GM06990 (cell line): Measurements from ENCODE around the gene RWDD4.

Experiments used
- DNase-seq: peaks from one replicate; pipeline ENCODE4 v3.0.0-alpha.2; 2011; ENCODE audit not compliant: insufficient read length; ENCODE audit errors: extremely low read depth
- H3K27me3 ChIP-seq: replicated peaks from 2 replicates; pipeline ENCODE4 v1.6.0; 2011; ENCODE audit warnings: low read length; ENCODE audit not compliant: control insufficient read depth, insufficient read depth
- H3K36me3 ChIP-seq: 2 replicates; pipeline ENCODE4 v1.5.1; 2011; ENCODE audit warnings: low read length; ENCODE audit not compliant: control insufficient read depth, insufficient read depth
- H3K4me3 ChIP-seq: replicated peaks from 2 replicates; pipeline ENCODE4 v1.5.1; 2011; ENCODE audit warnings: low read depth, mild to moderate bottlenecking, control low read depth, low read length
- CTCF ChIP-seq: IDR thresholded peaks from 2 replicates; pipeline ENCODE4 v1.5.1; 2011; ENCODE audit warnings: low read length, control low read depth, mild to moderate bottlenecking, inconsistent platforms; ENCODE audit not compliant: insufficient read depth, poor library complexity, severe bottlenecking

RWDD4 gene

GRCh38 chr4:183600189-183600685 is 58.7 kb downstream of the RWDD4 start:
- no peak for DNase-seq
- peak; percentile 43 for TF ChIP-seq CTCF

DNA sequence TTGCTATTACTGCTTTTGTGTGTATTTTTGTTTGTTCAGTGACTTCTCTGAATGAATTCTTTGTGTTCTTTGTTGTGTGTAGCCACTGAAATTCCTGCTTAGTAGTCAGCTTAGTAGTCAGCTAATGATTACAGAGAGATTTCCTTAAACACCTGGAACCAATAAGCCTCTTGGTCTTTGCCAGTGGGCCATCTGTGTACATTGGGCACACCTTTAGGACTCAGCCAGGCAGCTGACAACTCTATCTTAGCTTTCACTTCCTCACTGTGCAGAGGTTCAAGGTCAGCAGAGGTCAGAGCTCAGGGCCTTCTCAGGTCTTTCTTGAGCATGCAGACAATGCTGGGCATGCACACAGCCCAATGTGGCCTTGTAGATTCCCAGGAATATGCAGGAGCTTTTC is 59.3 kb downstream of the RWDD4 start:
- TF ChIP-seq CTCF, result no peak
- Histone ChIP-seq H3K27me3 (no peaks in the 10 kb centered on the region), H3K36me3 (no peaks in the 10 kb centered on the region), H3K4me3 (no peak overlapping the region)
- DNase-seq, result no peak

More at GRCh38 chr4:183600189-183600685, 58.7 kb downstream of the RWDD4 start:
- no peak overlapping the region for H3K4me3 ChIP-seq
- H3K27me3 ChIP-seq, result no peaks in the 10 kb centered on the region
- no peaks in the 10 kb centered on the region for H3K36me3 ChIP-seq

GRCh38 chr4:183599284-183599683 is 59.7 kb downstream of the RWDD4 start:
- Histone ChIP-seq H3K36me3 (no peaks in the 10 kb centered on the region), H3K4me3 (no peak overlapping the region), H3K27me3 (no peaks in the 10 kb centered on the region)
- no peak for TF ChIP-seq CTCF
- no peak for DNase-seq

DNA sequence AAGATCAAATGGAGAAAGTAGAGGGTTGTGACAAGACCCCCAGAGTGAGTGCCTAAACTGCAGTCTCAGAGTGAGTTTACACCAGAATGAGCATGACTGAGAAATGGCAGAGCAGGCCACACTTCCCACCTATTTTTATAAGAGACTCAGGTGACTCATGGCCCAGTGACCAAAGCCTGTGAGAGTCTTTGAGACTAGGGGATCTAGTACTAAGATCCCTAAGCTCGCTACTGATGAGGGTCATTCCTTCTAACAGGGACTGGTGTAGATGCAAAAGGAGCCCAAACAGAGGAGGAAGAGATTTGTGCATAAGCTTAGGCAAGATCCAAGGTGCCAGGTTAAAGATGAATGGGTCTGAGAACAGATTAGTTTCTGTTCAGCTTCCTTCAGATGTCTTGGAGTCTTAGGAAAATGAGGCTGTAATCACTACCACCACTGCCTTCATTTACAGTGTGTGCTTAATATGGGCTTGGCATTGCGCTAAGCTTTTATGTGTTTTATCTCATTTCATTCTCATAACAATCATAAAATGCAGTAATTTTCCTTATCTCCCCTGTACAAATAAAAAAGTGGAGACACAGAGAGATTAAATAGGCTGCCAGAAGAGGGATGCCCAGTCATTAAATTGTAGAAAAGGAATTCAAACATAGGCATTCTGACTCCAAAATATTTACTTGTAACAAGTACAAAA is 62.8 kb downstream of the RWDD4 start:
- no peak for DNase-seq
- TF ChIP-seq CTCF, result no peak
- H3K36me3 ChIP-seq, result no peaks in the 10 kb centered on the region
- H3K4me3 ChIP-seq, result no peak overlapping the region
- no peaks in the 10 kb centered on the region for H3K27me3 ChIP-seq

DNA sequence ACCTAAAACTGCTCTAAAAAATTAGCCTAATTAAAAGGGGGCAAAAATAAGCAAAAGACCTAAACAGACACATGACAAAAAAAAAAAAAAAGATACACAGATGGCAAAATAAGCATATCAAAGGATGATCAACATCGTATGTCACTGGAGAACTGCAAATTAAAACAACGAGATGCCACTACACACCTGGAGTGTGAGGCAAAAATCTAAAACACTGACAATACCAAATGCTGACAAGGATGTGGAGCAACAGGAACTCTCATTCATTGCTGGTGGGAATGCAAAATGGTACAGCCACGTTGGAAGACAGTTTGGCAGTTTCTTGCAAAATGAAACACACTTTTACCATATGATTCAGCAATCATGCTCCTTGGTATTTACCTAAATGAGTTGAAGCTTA is 64.2 kb downstream of the RWDD4 start:
- TF ChIP-seq CTCF, result no peak
- H3K27me3 ChIP-seq, result no peaks in the 10 kb centered on the region
- no peak for DNase-seq

More for the DNA sequence above, 64.2 kb downstream of the RWDD4 start:
- Histone ChIP-seq H3K36me3 (no peaks in the 10 kb centered on the region), H3K4me3 (no peak overlapping the region)
